ENCODE data around the gene AGBL4.

AGBL4 gene

DNA sequence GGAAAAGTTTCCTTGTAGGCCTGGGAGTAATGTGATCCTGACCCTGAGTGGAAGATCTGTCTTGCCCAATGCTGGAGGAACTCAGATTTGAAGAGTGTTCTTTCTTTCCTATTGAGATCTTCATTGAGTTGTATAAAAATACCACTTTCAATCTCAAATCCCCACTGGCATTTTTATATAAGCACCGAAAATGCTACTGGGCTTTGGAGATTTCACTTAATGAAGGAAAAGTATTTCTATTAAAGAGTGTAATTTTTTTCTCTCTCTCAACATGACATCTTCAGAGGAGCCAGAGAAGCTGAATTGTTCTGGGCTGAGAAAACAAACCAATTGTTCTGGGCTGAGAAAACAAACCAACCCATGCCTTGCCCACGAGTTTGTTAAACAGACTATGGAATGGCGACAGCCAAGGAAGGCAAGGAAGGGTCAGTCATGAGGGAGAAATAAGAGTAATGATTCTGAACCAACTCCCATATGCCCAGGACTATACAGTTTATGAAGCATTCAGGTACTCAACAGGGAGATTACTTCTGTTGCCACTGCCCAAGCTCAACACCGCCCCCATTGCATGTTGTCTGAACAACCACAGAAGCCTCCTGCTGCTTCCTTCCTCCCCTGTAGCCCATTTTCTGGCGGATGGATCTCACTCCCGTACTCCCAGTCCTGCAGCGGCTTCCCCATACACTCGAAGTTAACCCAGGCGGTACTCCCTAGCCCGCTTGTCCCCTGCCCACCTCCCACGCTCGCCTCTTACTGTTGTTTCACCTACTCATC is 1350.2 kb downstream of the AGBL4 start:
- H3K4me3 ChIP-seq (ENCODE audit: low read depth, low read length), result no peak overlapping the region

DNA sequence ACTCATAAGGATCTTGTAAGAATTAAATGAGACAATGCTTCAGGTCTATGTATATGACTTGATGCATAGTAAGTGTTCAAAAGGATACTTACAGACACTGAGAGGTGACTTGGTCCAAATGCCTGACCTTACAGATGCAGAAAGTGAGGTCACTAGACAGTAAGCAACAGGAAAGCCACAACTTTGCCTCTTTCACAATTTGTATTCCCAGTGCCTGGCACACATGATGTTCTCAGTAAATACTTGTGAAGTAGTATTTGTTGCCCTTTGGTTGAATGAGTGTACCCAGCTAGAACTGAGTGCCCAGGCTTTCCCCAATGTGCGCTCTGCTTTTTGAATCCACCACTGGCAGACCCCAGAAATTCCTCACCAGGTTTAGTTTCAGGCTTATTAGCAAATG is 1352.2 kb downstream of the AGBL4 start:
- H3K4me3 ChIP-seq (ENCODE audit: low read depth, low read length), result no peak overlapping the region

DNA sequence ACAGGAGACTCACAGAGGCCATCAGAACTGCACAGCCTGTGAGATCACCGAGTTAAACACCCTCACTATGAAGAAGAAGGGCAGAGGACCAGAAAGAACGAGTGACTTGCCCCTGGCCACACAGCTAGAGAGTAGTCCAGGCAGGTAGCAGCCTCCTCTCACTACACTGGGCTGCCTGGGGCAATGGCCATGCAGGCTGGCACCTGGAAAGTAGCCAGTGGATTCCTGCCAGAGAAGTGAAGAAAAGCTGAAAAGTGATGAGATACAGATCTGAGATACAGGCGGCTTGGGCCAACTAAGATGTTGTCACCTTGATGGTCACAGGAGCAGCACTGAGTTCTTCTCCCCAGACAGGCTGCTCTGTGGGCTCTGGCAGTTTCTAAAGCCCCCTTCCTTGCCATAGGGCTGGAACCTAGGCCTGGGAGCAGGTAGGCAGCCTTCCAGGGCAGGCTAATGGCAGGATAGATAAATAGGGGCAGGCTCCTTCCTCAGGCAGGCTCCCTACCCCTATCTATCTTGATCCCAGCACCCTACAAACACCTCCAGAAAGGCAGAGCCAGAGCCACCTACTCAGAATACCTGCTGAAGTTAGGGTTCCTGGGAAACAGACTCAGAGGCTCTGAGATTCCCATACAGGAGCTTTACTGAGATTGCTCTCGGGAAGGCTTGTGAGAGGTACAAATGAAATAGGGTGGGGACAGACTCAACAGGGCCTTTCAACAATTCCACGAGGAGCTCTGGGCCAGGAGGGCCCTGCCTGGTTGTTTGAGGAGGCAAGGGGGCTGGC is 1353.3 kb downstream of the AGBL4 start:
- no peak overlapping the region for H3K4me3 ChIP-seq (ENCODE audit: low read depth, low read length)

DNA sequence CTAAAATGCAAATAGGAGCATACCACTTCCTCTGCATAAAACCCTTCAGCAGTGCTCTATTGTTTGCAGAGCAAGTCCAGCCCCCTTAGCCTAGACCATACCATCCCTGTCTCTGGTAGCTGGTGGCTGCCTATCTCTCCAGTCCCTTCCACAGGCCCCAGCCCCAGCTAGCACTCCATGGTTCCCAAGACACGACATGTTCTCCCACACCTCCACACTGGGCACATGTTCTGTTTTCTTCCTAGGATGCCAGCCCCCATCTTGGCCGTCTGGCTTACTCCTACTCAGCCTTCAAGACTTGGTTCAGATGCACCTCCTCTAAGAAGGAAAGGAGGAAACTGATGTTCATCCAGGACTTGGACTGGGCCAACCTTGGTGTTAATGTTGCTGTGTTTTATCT is 1355.4 kb downstream of the AGBL4 start:
- no peak overlapping the region for H3K4me3 ChIP-seq (ENCODE audit: low read depth, low read length)

DNA sequence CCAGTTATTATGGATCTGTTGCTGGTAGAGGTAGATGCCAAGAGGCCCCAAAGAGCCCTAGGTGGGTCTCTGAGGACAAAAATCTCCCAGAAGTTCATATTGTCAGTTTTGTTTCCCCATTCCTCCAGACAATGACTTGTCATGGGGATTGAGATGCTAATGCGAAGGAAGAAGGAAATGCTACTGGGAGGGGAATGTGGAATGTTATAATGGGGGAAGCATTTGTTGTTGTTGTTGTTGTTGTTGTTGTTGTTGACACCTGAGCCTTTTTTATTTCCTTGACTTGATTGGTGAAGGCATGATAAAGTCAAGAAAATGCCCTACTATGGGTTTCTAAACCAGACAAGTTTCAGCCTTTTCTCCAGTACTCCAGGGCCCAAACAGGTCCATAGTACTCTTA is 1356.0 kb downstream of the AGBL4 start:
- H3K4me3 ChIP-seq (ENCODE audit: low read depth, low read length), result no peak overlapping the region

DNA sequence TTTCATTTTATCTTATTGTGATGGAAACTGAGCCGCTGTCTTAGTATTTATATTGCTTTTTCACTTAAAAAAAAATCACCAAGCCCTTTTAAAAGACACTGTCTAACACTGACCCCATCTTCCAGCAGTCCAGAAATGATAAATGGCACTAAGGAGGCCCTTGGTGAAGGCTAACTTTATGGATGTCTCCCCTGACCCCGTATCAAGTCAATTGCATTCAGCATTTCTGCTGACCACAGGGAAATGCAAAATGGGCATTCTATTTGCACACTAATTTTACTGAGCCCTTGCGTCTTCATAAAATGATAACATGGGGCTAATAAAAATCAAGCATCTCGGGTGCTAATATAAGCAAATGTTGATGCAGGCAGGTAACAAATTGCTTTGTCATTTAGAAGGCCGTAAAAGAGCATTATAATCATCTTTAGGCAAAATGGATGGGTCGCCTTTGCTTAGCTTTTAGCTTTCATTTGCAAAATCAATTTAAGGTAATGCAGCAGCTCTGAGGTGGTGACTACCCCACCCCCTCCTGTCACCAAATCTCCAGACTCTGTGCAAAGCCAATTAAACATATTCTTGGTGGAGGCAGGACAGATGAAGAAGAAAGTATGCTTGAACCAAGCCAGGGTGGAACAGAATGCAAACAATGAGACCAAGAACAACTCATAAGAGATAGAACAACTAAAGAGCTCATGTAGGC is 1357.9 kb downstream of the AGBL4 start:
- H3K4me3 ChIP-seq (ENCODE audit: low read depth, low read length), result no peak overlapping the region

DNA sequence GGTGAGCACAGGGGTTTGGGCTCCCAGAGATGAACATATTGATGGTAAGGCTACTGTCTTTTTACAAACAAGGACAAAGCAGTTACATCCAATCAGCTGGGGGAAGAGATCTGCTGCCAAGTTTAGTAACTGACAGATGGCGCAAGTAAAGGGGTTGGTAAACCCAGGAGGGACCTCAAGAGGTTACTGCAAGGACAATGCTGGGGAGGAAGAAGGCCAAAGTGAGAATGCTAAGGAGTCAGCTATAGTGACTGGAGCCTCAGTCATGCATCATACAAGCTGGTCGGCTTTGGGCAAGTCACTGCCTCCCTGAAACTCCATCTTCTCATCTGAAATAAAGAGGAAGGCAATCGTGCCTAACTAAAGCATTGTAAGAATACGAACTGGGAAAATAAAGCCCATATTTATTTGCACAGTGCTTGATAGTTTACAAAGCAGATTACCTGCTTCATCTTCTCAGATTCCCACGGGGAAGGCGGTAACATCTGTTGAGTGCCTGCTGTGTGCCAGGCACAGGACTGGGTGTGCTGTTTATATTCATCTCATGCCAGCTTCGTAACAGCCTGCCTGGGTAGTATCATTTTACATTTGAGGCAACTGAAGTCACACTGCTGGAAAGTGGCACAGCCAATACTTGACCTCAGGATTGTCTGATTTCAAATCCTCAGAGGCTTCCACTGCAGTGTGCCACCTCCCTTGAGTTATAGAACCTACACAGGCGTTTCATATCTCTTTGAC is 1361.9 kb downstream of the AGBL4 start:
- no peak overlapping the region for H3K4me3 ChIP-seq (ENCODE audit: low read depth, low read length)

DNA sequence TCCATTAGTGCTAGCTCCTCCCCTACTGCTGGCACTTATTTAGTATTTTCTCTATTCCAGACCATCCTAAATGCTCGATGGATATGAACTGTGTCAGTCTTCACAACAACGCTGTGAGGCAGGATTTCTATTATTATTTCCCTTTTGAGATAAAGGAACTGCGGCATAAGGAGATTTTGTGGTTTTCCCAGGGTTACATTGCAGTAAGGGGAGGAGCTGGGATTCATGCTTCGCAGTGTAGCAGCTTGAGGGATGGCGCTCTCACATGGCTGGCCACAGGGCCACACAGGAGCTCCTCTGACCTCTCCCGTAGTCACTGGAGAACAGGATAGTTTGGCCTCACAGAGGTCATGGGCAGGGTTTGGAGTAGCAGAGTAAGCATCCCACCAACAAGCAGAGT is 1364.0 kb downstream of the AGBL4 start:
- H3K4me3 ChIP-seq (ENCODE audit: low read depth, low read length), result no peak overlapping the region

DNA sequence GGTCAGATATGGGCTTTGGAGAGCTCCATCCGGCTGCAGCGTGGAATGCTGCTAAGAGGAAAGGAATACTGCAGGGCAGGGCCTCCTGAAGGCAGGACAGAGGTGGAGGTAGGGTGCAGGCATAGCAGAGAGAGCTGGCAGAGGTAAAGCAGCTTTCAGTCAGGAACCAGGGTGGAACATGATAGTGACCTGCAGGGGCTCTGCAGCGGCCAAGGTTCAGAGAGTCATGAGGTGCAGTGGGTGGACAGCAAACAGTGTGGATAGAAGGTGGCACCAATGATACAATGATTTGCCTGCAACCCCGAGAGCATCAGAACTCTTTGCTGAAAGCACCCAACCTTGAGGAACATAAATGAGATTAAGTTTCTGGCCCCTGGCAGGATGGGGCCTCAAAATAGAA is 1366.3 kb downstream of the AGBL4 start:
- no peak overlapping the region for H3K4me3 ChIP-seq (ENCODE audit: low read depth, low read length)

DNA sequence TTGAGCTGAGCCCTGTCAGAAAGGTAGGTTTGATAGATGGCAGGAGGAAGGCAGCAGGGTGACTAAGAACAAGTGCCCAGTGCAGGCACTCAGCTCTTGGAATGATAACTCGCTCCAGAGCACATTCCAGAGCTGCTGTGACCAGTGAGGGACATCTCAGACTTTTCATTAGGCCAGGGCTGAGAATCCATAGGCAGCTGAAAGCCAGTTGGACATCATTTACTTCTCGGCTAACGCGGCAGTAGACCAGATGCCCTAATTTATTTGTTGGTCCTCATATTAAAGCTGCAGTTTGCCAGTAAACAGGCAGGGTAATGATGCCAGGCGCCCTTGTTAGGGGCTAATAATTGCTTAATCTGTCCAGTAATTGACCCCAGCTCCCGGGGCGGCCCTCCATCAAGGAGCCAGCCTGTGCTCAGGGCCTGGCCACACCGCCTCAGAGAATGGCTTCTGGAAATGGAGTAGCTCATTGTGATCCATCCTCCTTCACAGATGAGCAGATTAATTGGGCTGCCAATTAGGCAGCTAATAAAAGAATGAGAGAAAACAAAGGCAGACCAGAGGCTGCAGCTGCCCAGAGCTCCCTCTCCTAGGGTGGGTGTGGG is 1369.0 kb downstream of the AGBL4 start:
- no peak overlapping the region for H3K4me3 ChIP-seq (ENCODE audit: low read depth, low read length)

DNA sequence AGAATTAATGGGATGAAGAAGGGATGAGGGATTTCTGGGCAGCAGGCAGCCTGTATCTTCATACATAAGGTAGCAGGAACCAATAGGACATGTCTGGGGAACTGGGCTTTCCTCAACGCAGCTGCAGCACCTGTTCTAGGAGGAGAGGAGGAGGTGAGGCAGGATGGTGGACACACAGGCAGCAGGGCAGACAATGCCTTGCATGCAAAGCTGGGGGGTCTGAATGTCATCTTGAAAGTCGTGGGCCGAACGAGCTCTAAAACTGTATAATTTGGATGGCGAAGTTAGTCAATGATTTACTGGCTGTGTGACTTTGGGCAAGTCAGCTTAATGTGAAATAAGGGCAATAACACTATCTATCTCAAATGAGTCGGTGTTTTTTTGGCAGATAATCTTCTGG is 1371.4 kb downstream of the AGBL4 start:
- H3K4me3 ChIP-seq (ENCODE audit: low read depth, low read length), result no peak overlapping the region

DNA sequence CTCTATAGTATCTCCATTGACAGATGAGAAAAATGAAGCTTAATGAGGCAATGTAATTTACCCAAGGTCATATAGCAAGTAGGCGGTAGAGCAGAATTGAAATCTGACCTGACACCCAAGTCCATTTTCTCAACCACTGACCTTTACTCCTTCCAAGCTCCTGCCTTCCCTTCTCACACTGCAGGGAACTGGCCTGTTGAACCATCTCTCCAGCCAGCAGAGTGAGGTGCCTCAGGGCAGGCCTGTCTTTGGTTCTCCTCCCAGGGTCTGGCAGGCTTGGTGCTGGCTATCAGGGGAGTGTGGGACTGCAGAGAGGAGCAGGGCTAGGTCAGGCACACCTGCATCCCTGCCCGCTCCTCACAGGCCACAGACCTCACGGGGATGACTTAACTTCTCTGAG is 1373.9 kb downstream of the AGBL4 start:
- no peak overlapping the region for H3K4me3 ChIP-seq (ENCODE audit: low read depth, low read length)

DNA sequence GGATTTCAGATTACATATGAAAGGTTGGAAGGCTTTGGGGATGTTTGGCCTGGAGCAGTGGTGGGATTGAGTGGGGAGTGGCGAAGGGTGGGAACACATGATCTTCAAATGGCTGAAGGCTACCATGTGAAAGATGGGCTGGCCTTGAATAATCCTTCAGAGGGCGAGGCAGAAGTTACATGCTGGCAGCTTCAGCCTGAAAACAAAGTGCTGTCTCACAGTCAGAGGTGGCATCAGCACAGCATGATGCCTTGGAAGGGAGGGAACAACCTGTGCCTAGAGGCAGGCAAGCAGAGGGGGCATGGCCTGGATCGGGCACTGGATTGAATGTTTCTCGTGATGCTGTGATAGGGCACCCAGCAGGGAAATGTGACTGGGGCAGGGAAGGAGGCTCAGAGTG is 1377.9 kb downstream of the AGBL4 start:
- H3K4me3 ChIP-seq (ENCODE audit: low read depth, low read length), result no peak overlapping the region

DNA sequence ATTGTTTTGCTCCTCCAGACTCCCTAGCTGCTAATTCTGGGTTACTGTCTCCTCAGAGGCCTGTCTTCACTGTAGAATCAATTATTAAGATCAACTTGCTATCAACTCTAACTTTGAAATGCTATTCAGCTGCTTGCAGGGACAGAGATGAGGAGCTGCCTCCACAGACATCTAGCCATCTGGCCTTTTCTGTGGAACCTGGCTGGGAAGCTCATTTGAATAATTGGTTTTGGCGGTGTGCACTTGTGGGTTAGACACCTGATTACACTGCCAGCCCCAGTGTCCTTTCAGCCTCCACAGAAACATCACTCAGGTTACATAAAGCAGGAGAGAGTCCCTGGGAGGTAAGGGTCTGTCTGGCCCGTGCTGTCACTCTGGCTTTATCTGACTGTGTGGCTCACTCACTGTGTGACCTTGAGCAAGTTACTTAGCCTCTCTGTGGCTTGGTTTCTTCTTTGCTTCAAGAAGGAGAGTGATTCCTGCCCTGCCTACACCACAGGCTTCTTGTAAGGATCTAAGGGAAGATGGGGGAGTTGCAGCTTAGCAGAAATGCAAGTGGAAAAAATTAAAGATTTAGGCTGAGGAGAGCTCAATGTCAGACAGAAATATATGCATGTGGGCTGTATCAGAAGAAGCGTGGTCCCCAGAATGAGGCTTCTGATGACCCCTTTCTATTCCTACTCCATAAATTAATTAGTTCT is 1378.7 kb downstream of the AGBL4 start:
- no peak overlapping the region for H3K4me3 ChIP-seq (ENCODE audit: low read depth, low read length)

DNA sequence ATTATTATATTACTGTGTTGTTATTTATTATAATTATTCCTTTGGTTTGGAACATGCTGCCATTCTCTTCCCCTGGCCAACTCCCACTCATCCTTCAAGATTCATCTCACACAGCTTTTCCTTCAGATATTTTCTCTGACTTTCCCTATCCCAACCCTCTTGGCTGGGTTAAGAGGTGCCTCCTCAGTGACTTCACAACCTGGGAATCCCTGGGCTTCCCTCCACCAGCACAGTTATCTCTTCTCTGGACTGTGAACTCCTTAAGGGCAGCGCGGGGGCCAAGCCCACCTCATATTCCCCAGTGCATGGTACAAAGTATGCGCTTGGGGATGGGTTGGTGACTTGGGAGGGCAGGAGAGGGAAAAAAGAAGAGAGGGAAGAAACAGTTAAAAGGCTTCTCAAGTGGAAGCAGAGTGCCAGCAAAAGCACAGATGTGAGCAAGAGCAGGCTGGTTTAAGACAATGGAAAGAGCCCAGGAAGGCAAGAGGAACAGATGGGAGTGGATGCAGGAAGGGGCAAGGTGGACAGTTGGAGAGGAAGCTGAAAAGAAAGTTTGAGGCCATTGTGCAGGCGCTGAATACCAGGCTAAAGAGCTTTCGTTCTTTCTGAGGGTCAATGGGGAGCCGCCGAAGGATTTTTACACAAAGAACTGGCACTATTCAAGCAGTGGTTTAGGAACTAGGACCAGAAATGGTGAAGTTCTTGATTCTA is 1379.4 kb downstream of the AGBL4 start:
- H3K4me3 ChIP-seq (ENCODE audit: low read depth, low read length), result no peak overlapping the region

DNA sequence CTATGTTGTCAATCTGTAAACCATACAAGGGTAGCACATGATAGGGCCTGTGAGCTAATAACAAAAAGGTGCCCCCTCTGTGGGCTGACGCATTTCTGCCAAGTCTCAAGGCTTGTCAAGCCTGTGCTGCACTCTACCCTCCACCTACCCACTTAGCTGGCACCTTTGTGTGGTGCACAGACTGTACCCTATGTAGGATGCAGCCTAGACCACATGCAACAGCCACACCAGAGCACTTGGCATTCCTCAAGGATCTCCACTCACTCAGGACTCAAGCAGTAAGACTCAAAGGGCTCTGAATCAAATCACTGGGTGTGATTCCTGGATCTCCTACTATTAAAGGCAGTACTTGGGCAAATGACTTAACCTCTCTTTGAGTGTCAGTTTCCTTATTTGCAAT is 1380.6 kb downstream of the AGBL4 start:
- no peak overlapping the region for H3K4me3 ChIP-seq (ENCODE audit: low read depth, low read length)

DNA sequence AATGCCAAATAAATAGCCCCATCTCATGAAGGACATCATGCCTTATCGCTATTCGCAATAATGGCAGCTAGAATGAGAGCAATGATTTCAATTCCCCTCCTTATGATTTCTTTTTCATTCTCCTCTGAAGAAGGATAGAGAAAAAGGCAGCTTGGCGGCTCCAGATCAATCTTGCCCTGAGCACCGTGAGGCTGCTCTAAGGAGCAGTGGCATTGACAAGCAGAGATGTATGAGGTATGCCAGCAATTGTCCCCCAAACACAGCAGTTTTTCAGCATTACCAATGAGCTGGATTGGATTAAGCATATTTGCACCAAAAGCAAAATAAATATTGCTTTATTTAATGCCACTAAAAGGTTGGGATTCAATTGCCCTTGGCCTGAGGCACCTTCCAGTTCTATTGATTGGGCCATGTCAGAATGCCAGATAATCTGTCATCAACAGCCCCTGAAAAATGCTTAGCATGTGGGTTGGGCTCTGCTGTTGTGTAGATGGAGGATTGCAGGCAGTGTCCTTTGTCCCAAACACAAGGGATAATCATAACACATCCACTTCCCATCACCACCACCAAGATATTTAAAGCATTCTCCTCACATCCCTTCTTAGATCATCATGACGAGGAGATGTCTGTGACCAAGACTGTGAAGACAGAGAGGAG is 1382.8 kb downstream of the AGBL4 start:
- H3K4me3 ChIP-seq (ENCODE audit: low read depth, low read length), result no peak overlapping the region

DNA sequence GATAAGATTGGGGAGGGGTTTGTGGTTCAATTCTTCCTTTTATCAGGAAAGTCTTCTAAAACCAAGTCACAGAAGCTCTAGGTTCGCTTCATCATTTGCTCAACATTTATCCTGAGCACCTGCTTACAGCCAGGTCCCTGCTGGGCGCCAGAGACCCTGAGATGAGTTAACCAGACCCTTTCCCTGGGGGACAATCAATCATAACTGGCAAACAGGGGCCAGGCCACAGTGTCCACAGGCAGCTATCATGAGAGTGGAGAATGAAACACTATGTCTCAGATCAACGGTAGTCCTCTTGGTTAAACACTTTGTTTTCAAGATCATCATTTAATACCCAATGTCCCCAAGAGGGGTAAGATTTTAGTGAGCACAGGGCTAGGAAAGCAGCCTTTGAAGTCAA is 1393.9 kb downstream of the AGBL4 start:
- H3K4me3 ChIP-seq (ENCODE audit: low read depth, low read length), result no peak overlapping the region

DNA sequence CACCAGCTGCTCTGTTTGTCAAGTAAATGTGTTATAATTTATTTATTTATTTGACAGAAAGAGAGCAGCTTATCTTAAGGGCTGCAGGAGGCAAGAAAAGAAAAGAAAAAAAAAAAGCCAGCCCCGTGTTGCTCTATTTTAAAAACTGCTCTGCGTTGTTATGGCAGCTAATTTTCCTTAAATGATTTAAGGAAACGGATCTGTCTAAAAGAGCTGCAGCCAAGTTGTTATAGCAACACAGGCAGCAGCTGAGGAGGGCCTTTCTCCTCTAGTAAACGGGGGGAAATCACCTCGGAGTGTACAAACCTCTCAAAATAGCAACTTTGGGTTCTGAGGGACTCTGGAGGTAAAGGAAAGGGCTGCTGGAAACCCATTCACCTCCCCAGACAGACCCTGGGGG is 1396.3 kb downstream of the AGBL4 start:
- H3K4me3 ChIP-seq (ENCODE audit: low read depth, low read length), result no peak overlapping the region
